Cortex of kidney (tissue), 1 donor: ENCODE measurements around the gene ZBTB45.
"Not testable (repeated sequence)": the region's sequence is repeated elsewhere in the genome, so short reads cannot be mapped to it uniquely, and the experiment has no call there.

ENCODE experiments used
- DNase-seq: peaks from one replicate; lab custom pipeline; 2025; lab: John Stamatoyannopoulos, UW

The ZBTB45 gene

GRCh38 chr19:58510084-58510862 is 9.3 kb downstream of the ZBTB45 start:
- no peak for DNase-seq

GRCh38 chr19:58509731-58510083 is 9.9 kb downstream of the ZBTB45 start:
- no peak for DNase-seq

GRCh38 chr19:58507602-58508223 is 11.9 kb downstream of the ZBTB45 start:
- not testable (repeated sequence) for DNase-seq

- no peak for DNase-seq
These were observed 19.4 kb downstream of the ZBTB45 start for GRCh38 chr19:58500242-58500641.

- no peak for DNase-seq
These were observed 20.3 kb downstream of the ZBTB45 start for GRCh38 chr19:58499021-58499927.

- no peak for DNase-seq
These were observed 21.1 kb downstream of the ZBTB45 start for GRCh38 chr19:58498316-58499020.

GRCh38 chr19:58497634-58498170 is 21.9 kb downstream of the ZBTB45 start:
- no peak for DNase-seq

GRCh38 chr19:58492265-58492664 is 27.3 kb downstream of the ZBTB45 start:
- DNase-seq: no peak

GRCh38 chr19:58491393-58491792 is 28.2 kb downstream of the ZBTB45 start:
- no peak for DNase-seq

- DNase-seq: not testable (repeated sequence)
These were observed 35.3 kb downstream of the ZBTB45 start for GRCh38 chr19:58484349-58484748.

GRCh38 chr19:58483776-58484175 is 35.8 kb downstream of the ZBTB45 start:
- no peak for DNase-seq

- DNase-seq: no peak
These were observed 37.2 kb downstream of the ZBTB45 start for GRCh38 chr19:58482372-58482771.

GRCh38 chr19:58480831-58481230 is 38.8 kb downstream of the ZBTB45 start:
- no peak for DNase-seq

- no peak for DNase-seq
These were observed 39.2 kb downstream of the ZBTB45 start for GRCh38 chr19:58480481-58480830.

- no peak for DNase-seq
These were observed 39.7 kb downstream of the ZBTB45 start for GRCh38 chr19:58479736-58480480.

- DNase-seq: no peak
These were observed 40.3 kb downstream of the ZBTB45 start for GRCh38 chr19:58479303-58479702.

GRCh38 chr19:58477871-58478270 is 41.7 kb downstream of the ZBTB45 start:
- no peak for DNase-seq

GRCh38 chr19:58477130-58477529 is 42.5 kb downstream of the ZBTB45 start:
- no peak for DNase-seq

- no peak for DNase-seq
These were observed 43.1 kb downstream of the ZBTB45 start for GRCh38 chr19:58476498-58477015.

GRCh38 chr19:58475714-58476497 is 43.7 kb downstream of the ZBTB45 start, which contains the start of gene ZNF446:
ZNF446 (plus strand) TSS chr19:58476352; CDS start chr19:58477219, 867 bp downstream.
- DNase-seq: peak; percentile 87
